ENCODE data around the gene UNC5A. TPM values are rescaled to one million over a fixed set of nuclear protein-coding genes. Genes with fewer than 3 reads are reported as not detected.

UNC5A gene
- total and polyA plus RNA-seq, 10 of the 15 experiments (the other 5 are each of a cell fraction or from before 2014, with no cell fraction given), result not detected

- intact Hi-C loops (cut with micrococcal nuclease; ENCODE audit: unreplicated experiment) (no loop called here), in situ Hi-C loops (cut with MboI) (no loop called here)
- no peak overlapping the region for H3K9ac ChIP-seq (ENCODE audit: control insufficient read depth, insufficient read depth, low read length)
- ChIA-PET RAD21 (ENCODE audit: unreplicated experiment) (no interaction called here), POLR2A (no interaction called here), CTCF (no interaction called here), SMC1A (ENCODE audit: uncharacterized antibody, unreplicated experiment) (no interaction called here)
- H3K9me3 ChIP-seq (replicated peaks; ENCODE audit: control insufficient read depth, insufficient read depth, low read length), result no peaks in the 10 kb centered on the region
- no peak overlapping the region for H3K27ac ChIP-seq (ENCODE audit: control insufficient read depth, insufficient read depth)
- H4K20me1 ChIP-seq (ENCODE audit: control insufficient read depth, insufficient read depth), result no peaks in the 10 kb centered on the region
- H3K4me2 ChIP-seq (ENCODE audit: control insufficient read depth, insufficient read depth), result no peak overlapping the region
- no peaks in the 10 kb centered on the region for H3K79me2 ChIP-seq (ENCODE audit: control insufficient read depth, insufficient read depth, low read length)
- BruUV-seq (replicated peaks), result no TSS peak
- ATAC-seq, result no peak
- no peaks in the 10 kb centered on the region for H3K4me1 ChIP-seq (ENCODE audit: control insufficient read depth, insufficient read depth, low read length)
- H3K27me3 ChIP-seq (replicated peaks in 1 of 2; ENCODE audit: control insufficient read depth in 2 of 2, insufficient read depth in 2 of 2, low read length in 1 of 2), result no peaks in the 10 kb centered on the region; a peak in 2 of 4 replicates
- H3K4me3 ChIP-seq, result no peak overlapping the region
- no peak overlapping the region for H2AFZ ChIP-seq (ENCODE audit: control insufficient read depth, low read depth, low read length)
- H3K36me3 ChIP-seq (ENCODE audit: control insufficient read depth in 2 of 2, insufficient read depth in 2 of 2, low read length in 1 of 2), result no peaks in the 10 kb centered on the region
- FAIRE-seq, result no peak
- no peak for DNase-seq (ENCODE audit: low read depth, low spot score)
- 26% methylated on average over 4 of the region's 4 CpGs for WGBS (ENCODE audit: insufficient coverage, insufficient replicate concordance, low lambda C conversion rate, missing lambda C conversion rate)
- TF ChIP-seq MXI1 (IDR thresholded peaks at IDR 0.05; ENCODE audit: low read depth, low read length), result no peak
- TF ChIP-seq SUZ12 (IDR thresholded peaks at IDR 0.05; ENCODE audit: unreplicated experiment), result no peak
- TF ChIP-seq MAX (IDR thresholded peaks at IDR 0.05; ENCODE audit: low read depth, low read length), result no peak
- no peak for TF ChIP-seq MTA3 (IDR thresholded peaks at IDR 0.05; ENCODE audit: borderline replicate concordance, low read length)
- TF ChIP-seq RFX5 (IDR thresholded peaks at IDR 0.05; ENCODE audit: low read depth, low read length), result no peak
- TF ChIP-seq ELK1 (IDR thresholded peaks at IDR 0.05; ENCODE audit: low read depth, low read length), result no peak
- TF ChIP-seq NR2C2 (IDR thresholded peaks at IDR 0.05; ENCODE audit: borderline replicate concordance, control insufficient read depth, insufficient read length, low read depth), result no peak
- no peak for TF ChIP-seq PAX8 (IDR thresholded peaks at IDR 0.05)
- TF ChIP-seq MEF2A (IDR thresholded peaks at IDR 0.05; ENCODE audit: insufficient read depth, low read depth, low read length), result no peak
- TF ChIP-seq CBX5 (IDR thresholded peaks at IDR 0.05; ENCODE audit: low read depth), result no peak
- TF ChIP-seq CTCF (IDR thresholded peaks at IDR 0.05 in 2 of 3, conservative IDR thresholded peaks at IDR 0.05 in 1 of 3; ENCODE audit: control insufficient read depth in 2 of 3, extremely low read depth in 1 of 3, insufficient read depth in 1 of 3, low read depth in 3 of 3, low read length in 3 of 3), result no peak
- TF ChIP-seq E4F1 (IDR thresholded peaks at IDR 0.05; ENCODE audit: borderline replicate concordance, partially characterized antibody), result no peak
- TF ChIP-seq HCFC1 (IDR thresholded peaks at IDR 0.05; ENCODE audit: low read length), result no peak
- TF ChIP-seq HDGF (IDR thresholded peaks at IDR 0.05), result no peak
- TF ChIP-seq CREB1 (IDR thresholded peaks at IDR 0.05; ENCODE audit: low read depth), result no peak
- no peak for TF ChIP-seq ZNF687 (IDR thresholded peaks at IDR 0.05)
These were observed 22.9 kb downstream of the UNC5A start for GRCh38 chr5:176833286-176833685.

Measured in GM12878 (cell line).